Ecto neural progenitor cell (in vitro differentiated cells): Measurements from ENCODE around the gene GRAMD1B.
"Not testable (repeated sequence)": the region's sequence is repeated elsewhere in the genome, so short reads cannot be mapped to it uniquely, and the experiment has no call there.

Experiments
- DNase-seq: peaks from one replicate; pipeline ENCODE4 v3.0.0-alpha.2; 2018; ENCODE audit warnings: low spot score

The GRAMD1B gene

GRCh38 chr11:123567466-123567865 is 137.4 kb downstream of the GRAMD1B start:
- DNase-seq = no peak

GRCh38 chr11:123568367-123568870 is 138.3 kb downstream of the GRAMD1B start:
- DNase-seq = no peak

GRCh38 chr11:123569393-123569792 is 139.3 kb downstream of the GRAMD1B start:
- DNase-seq = no peak

- DNase-seq = no peak
These were observed 141.0 kb downstream of the GRAMD1B start for GRCh38 chr11:123570939-123571580.

- not testable (repeated sequence) for DNase-seq
These were observed 142.7 kb downstream of the GRAMD1B start for GRCh38 chr11:123572791-123573190.

GRCh38 chr11:123573286-123573685 is 143.2 kb downstream of the GRAMD1B start:
- no peak for DNase-seq

- DNase-seq = no peak
These were observed 145.4 kb downstream of the GRAMD1B start for GRCh38 chr11:123575441-123575840.

GRCh38 chr11:123576082-123576481 is 146.0 kb downstream of the GRAMD1B start:
- DNase-seq = no peak

- DNase-seq = no peak
These were observed 146.4 kb downstream of the GRAMD1B start for GRCh38 chr11:123576501-123576900.

- peak; percentile 80 for DNase-seq
These were observed 147.1 kb downstream of the GRAMD1B start for GRCh38 chr11:123577081-123577598.

GRCh38 chr11:123578778-123579481 is 148.9 kb downstream of the GRAMD1B start:
- no peak for DNase-seq

GRCh38 chr11:123579482-123579812 is 149.4 kb downstream of the GRAMD1B start:
- DNase-seq = no peak

- no peak for DNase-seq
These were observed 150.1 kb downstream of the GRAMD1B start for GRCh38 chr11:123580137-123580536.

GRCh38 chr11:123580557-123581275 is 150.6 kb downstream of the GRAMD1B start:
- peak; percentile 84 for DNase-seq

- no peak for DNase-seq
These were observed 151.8 kb downstream of the GRAMD1B start for GRCh38 chr11:123581651-123582399.

GRCh38 chr11:123582992-123583504 is 153.0 kb downstream of the GRAMD1B start:
- DNase-seq = no peak

- DNase-seq = no peak
These were observed 154.1 kb downstream of the GRAMD1B start for GRCh38 chr11:123584186-123584585.

GRCh38 chr11:123584737-123585136 is 154.7 kb downstream of the GRAMD1B start:
- DNase-seq = no peak

- no peak for DNase-seq
These were observed 155.1 kb downstream of the GRAMD1B start for GRCh38 chr11:123585206-123585605.

- no peak for DNase-seq
These were observed 155.6 kb downstream of the GRAMD1B start for GRCh38 chr11:123585706-123586105.

- DNase-seq = no peak
These were observed 156.5 kb downstream of the GRAMD1B start for GRCh38 chr11:123586568-123586967.

- no peak for DNase-seq
These were observed 157.0 kb downstream of the GRAMD1B start for GRCh38 chr11:123587044-123587443.
